Panc1 (cell line): Measurements from ENCODE around the gene HOXC6. TPM values are rescaled to one million over a fixed set of nuclear protein-coding genes. Genes with fewer than 3 reads are reported as not detected.

Experiments
- ATAC-seq: fragments of 200-7000 bp; cut with Tn5 transposase; 2 replicates; pipeline ENCODE4 v1.9.1; 2020; ENCODE audit warnings: mild to moderate bottlenecking, moderate library complexity
- BruUV-seq: library from RNA; stranded (reverse); fragments of 400-500 nt; replicated peaks from 2 replicates; lab custom pipeline; 2021; lab: Mats Ljungman, UMichigan
- CTCF ChIA-PET: fragments of 300-600 bp; sonication (Branson Sonifier 250); formaldehyde crosslinking; loops from one replicate; lab custom pipeline; 2022; ENCODE audit warnings: antibody characterized with exemption; lab: Charles Lee
- POLR2A ChIA-PET: fragments of 300-600 bp; sonication (Branson Sonifier 250); formaldehyde crosslinking; loops from one replicate; lab custom pipeline; 2022; ENCODE audit warnings: antibody characterized with exemption; lab: Charles Lee
- DNase-seq: peaks from one replicate; pipeline ENCODE4 v3.0.0-alpha.2; 2010; ENCODE audit warnings: low read depth, low spot score
- H3K27ac ChIP-seq: 2 replicates; pipeline ENCODE4 v1.5.1; 2011; ENCODE audit warnings: mild to moderate bottlenecking, low read length, inconsistent platforms
- H3K27me3 ChIP-seq: fragments of 200-500 bp; sonication (Bioruptor generic); 2 replicates; pipeline ENCODE4 v1.6.0; 2014; ENCODE audit warnings: low read length, inconsistent platforms; ENCODE audit not compliant: control insufficient read depth, insufficient read depth
- H3K36me3 ChIP-seq: fragments of 200-500 bp; sonication (Bioruptor generic); 2 replicates; pipeline ENCODE4 v1.5.1; 2014; ENCODE audit warnings: inconsistent platforms, mild to moderate bottlenecking, low read length, moderate library complexity; ENCODE audit not compliant: control insufficient read depth, insufficient read depth
- H3K4me1 ChIP-seq: 2 replicates; pipeline ENCODE4 v1.5.1; 2011; ENCODE audit warnings: inconsistent platforms, mild to moderate bottlenecking, low read length, moderate library complexity; ENCODE audit not compliant: control insufficient read depth, insufficient read depth
- H3K4me3 ChIP-seq, 2 experiments: 2 replicates each; pipeline ENCODE4 v1.5.1; 2011 to 2012; ENCODE audit warnings: low read depth in 2 of 2, low read length in 2 of 2, mild to moderate bottlenecking in 2 of 2, inconsistent platforms in 1 of 2, moderate library complexity in 1 of 2
- H3K9me3 ChIP-seq: fragments of 200-500 bp; sonication (Bioruptor generic); 2 replicates; pipeline ENCODE4 v1.5.1; 2014; ENCODE audit warnings: low read depth, mild to moderate bottlenecking, inconsistent platforms, low read length, moderate library complexity; ENCODE audit not compliant: control insufficient read depth, insufficient read depth
- POLR2AphosphoS5 ChIP-seq: IDR thresholded peaks from 2 replicates; pipeline ENCODE4 v1.6.1; 2012; ENCODE audit warnings: mild to moderate bottlenecking, low read depth, low read length, moderate library complexity
- SIN3A ChIP-seq: IDR thresholded peaks from 2 replicates; pipeline ENCODE4 v1.6.1; 2012; ENCODE audit warnings: low read depth, mild to moderate bottlenecking, low read length, moderate library complexity, borderline replicate concordance; ENCODE audit not compliant: insufficient read depth
- TCF7L2 ChIP-seq: IDR thresholded peaks from 2 replicates; pipeline ENCODE4 v1.6.1; 2011; ENCODE audit warnings: mild to moderate bottlenecking, low read depth, low read length, inconsistent platforms
- in situ Hi-C: cut with HindIII; loops from 2 replicates; pipeline ENCODE4 v1.10.0; 2016; ENCODE audit warnings: low sequenced_read_pairs, low pct_unique_long_range_greater_than_20kb
- intact Hi-C: fragments of 100-400 bp; cut with micrococcal nuclease; formaldehyde crosslinking; loops from one replicate; pipeline ENCODE4 v1.10.0; 2022; ENCODE audit not compliant: unreplicated experiment
- total RNA-seq: library from RNA; stranded (reverse); gene quantifications from one replicate; pipeline ENCODE4 v1.2.1, GENCODE V29; 2021; ENCODE audit not compliant: unreplicated experiment
- TF ChIP-seq, protein P1 (sequence below), 2 experiments: IDR thresholded peaks; 2 replicates each; pipeline ENCODE4 v1.6.1; 2011 to 2012; ENCODE audit warnings: low read depth in 2 of 2, control low read depth in 1 of 2, low read length in 1 of 2, mild to moderate bottlenecking in 1 of 2, moderate library complexity in 1 of 2; ENCODE audit not compliant: insufficient read depth in 1 of 2

The HOXC6 gene
- total RNA-seq, 1 experiment from 2014 or later, result 52.2 TPM

DNA sequence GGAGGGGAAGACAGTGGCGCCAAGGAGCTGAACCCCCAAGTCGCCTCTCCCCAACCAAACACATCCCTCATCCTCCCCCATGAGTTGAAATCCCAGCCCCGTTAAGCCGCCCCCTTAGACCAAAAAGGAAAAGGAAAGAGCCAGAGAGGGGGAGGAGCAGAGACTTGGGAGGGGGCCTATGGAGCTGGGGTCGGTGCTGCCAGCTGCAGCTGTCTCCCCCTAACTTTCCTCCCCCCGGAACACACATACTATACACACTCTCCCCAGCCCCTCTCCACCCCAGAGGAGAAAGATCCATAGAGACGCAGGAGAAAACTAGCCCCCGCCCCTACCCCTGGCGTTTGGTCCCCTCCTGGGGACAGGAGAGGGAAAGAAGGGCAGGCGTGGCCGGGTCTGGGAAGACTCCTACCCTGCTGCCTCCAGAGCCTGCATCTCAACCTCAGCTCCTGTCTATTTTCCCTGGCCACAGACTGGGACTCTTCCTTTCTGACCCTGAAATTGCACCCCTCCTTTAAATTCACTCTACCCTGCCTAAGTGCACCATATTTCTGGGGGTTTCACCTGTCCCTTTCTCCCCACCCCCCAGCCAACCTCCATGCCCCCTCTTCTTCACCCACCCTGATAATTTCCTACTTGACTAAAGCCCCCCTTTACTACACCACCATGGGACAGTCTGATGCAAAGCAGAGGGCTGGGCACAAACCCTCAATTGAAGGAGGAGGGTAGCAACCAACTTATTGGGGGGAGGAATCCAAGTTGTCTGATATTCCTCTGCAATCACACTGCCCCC lies 29.9 kb upstream of the HOXC6 start:
- Histone ChIP-seq H3K4me3 (peak overlapping the region; percentile 66 to 67), H3K4me1 (peaks cover 9% of the 10 kb centered on the region), H3K36me3 (peaks cover 3% of the 10 kb centered on the region), H3K27me3 (no peaks in the 10 kb centered on the region), H3K27ac (peak overlapping the region; percentile 99), H3K9me3 (no peaks in the 10 kb centered on the region)
- DNase-seq (no peak), ATAC-seq (peak; percentile 28)
- intact Hi-C loops, result loop anchor here (10.0 kb wide), 1 partner anchor 614 kb away; the partner anchor contains the start of gene SP1
- POLR2A ChIA-PET, result interaction anchor here (0.7 to 1.2 kb wide), 2 partner anchors 10 to 12 kb away, joined by 3 to 9 read pairs; no protein-coding TSS in a partner anchor
- TF ChIP-seq POLR2AphosphoS5 (peak; percentile 38; the same call in 1 of the 2 replicates), TCF7L2 (no peak)
- TF ChIP-seq, protein P1, sequence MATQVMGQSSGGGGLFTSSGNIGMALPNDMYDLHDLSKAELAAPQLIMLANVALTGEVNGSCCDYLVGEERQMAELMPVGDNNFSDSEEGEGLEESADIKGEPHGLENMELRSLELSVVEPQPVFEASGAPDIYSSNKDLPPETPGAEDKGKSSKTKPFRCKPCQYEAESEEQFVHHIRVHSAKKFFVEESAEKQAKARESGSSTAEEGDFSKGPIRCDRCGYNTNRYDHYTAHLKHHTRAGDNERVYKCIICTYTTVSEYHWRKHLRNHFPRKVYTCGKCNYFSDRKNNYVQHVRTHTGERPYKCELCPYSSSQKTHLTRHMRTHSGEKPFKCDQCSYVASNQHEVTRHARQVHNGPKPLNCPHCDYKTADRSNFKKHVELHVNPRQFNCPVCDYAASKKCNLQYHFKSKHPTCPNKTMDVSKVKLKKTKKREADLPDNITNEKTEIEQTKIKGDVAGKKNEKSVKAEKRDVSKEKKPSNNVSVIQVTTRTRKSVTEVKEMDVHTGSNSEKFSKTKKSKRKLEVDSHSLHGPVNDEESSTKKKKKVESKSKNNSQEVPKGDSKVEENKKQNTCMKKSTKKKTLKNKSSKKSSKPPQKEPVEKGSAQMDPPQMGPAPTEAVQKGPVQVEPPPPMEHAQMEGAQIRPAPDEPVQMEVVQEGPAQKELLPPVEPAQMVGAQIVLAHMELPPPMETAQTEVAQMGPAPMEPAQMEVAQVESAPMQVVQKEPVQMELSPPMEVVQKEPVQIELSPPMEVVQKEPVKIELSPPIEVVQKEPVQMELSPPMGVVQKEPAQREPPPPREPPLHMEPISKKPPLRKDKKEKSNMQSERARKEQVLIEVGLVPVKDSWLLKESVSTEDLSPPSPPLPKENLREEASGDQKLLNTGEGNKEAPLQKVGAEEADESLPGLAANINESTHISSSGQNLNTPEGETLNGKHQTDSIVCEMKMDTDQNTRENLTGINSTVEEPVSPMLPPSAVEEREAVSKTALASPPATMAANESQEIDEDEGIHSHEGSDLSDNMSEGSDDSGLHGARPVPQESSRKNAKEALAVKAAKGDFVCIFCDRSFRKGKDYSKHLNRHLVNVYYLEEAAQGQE (IDR thresholded peaks at IDR 0.05; ENCODE audit: insufficient read depth in 1 of 2, low read depth in 2 of 2, low read length in 1 of 2), result 0 out of 4 replicates have a peak, but pooled peaks of 1 of the 2 experiments have one; percentile 18
- CTCF ChIA-PET, result interaction anchor here (1.6 to 1.7 kb wide), 2 partner anchors 10 to 13 kb away, joined by 5 to 9 read pairs; partner anchors contain the start of gene HOXC10
- BruUV-seq, result no TSS peak
- in situ Hi-C loops, result no loop called here

DNA sequence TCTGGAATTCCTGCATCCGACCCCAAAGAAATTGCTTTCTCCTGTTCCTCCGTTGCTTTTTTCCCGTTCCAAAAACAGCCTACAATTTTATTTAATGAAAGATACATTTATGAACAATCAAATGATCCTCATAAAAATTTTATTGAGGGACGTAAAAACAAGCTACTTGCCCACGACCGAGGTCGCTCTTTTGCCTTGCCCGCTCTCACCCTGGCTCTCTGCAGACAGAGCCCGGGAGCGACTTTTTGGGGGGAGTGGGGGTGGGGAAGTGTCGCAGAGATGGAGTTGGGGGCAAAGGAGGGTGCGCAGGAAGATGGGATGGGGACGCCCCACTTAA lies 29.4 kb upstream of the HOXC6 start:
- Histone ChIP-seq H3K4me1 (peaks cover 14% of the 10 kb centered on the region), H3K9me3 (no peaks in the 10 kb centered on the region), H3K27ac (peak overlapping the region; percentile 99), H3K27me3 (no peaks in the 10 kb centered on the region), H3K4me3 (peak overlapping the region; percentile 66 to 67), H3K36me3 (peaks cover 3% of the 10 kb centered on the region)
- no TSS peak for BruUV-seq
- no peak for DNase-seq
- in situ Hi-C loops (no loop called here), intact Hi-C loops (loop anchor here (10.0 kb wide), 1 partner anchor 614 kb away; the partner anchor contains the start of gene SP1)
- TF ChIP-seq TCF7L2, result peak; percentile 63; the same call in 1 of the 2 replicates
- no peak for TF ChIP-seq SIN3A
- ChIA-PET POLR2A (interaction anchor here (0.7 to 1.2 kb wide), 2 partner anchors 11 to 13 kb away, joined by 3 to 9 read pairs; no protein-coding TSS in a partner anchor), CTCF (interaction anchor here (0.6 to 1.7 kb wide), 2 partner anchors 11 to 14 kb away, joined by 6 to 9 read pairs; partner anchors contain the start of gene HOXC10)
- ATAC-seq, result no peak

GRCh38 chr12:53999559-54000115 lies 28.6 kb upstream of the HOXC6 start:
- ChIA-PET CTCF (interaction anchor here (0.5 to 1.2 kb wide), 5 partner anchors 12 to 294 kb away, joined by 3 to 14 read pairs (median 3); partner anchors contain the start of gene HOXC10), POLR2A (interaction anchor here (0.5 to 1.6 kb wide), 4 partner anchors 9 to 266 kb away, joined by 4 to 7 read pairs (median 4); partner anchors contain the start of gene HOXC10)
- in situ Hi-C loops, result no loop called here
- intact Hi-C loops, result loop anchor here (10.0 kb wide), 1 partner anchor 615 kb away; the partner anchor contains the start of gene SP1
- no TSS peak for BruUV-seq
- DNase-seq, result no peak
- no peaks in the 10 kb centered on the region for H3K9me3 ChIP-seq
- H3K36me3 ChIP-seq, result peaks cover 3% of the 10 kb centered on the region
- H3K27ac ChIP-seq, result peak overlapping the region; percentile 99
- ATAC-seq, result no peak
- H3K4me3 ChIP-seq, result peak overlapping the region; percentile 66 to 67
- no peaks in the 10 kb centered on the region for H3K27me3 ChIP-seq
- TF ChIP-seq TCF7L2 (0 out of 2 replicates have a peak, but pooled peaks have one; percentile 24), SIN3A (no peak), POLR2AphosphoS5 (0 out of 2 replicates have a peak, but pooled peaks have one; percentile 63)
- H3K4me1 ChIP-seq, result peaks cover 21% of the 10 kb centered on the region
